SH-SY5Y (cell line): ENCODE data around the gene GALNS.

Experiments
- GATA2 ChIP-seq: IDR thresholded peaks from 2 replicates; pipeline ENCODE4 v1.6.1; 2011; ENCODE audit warnings: mild to moderate bottlenecking, low read depth, low read length
- GATA3 ChIP-seq: IDR thresholded peaks from 2 replicates; pipeline ENCODE4 v1.6.1; 2011; ENCODE audit warnings: low read depth, mild to moderate bottlenecking, low read length, moderate library complexity

Gene GALNS

GRCh38 chr16:88882358-88883030 lies 25.7 kb upstream of the GALNS start:
- TF ChIP-seq GATA2, result no peak
- no peak for TF ChIP-seq GATA3

- no peak for TF ChIP-seq GATA2
- TF ChIP-seq GATA3, result no peak
Observed at GRCh38 chr16:88881675-88882357, 25.1 kb upstream of the GALNS start.

- no peak for TF ChIP-seq GATA2
- no peak for TF ChIP-seq GATA3
Observed at GRCh38 chr16:88881007-88881615, 24.4 kb upstream of the GALNS start.

- TF ChIP-seq GATA2 (no peak), GATA3 (no peak)
Observed at GRCh38 chr16:88880226-88881006, 23.7 kb upstream of the GALNS start.

GRCh38 chr16:88879788-88880055 lies 23.0 kb upstream of the GALNS start:
- TF ChIP-seq GATA2 (no peak), GATA3 (no peak)

- TF ChIP-seq GATA2, result no peak
- TF ChIP-seq GATA3, result no peak
Observed at GRCh38 chr16:88878967-88879787, 22.4 kb upstream of the GALNS start.

- TF ChIP-seq GATA3, result no peak
- no peak for TF ChIP-seq GATA2
Observed at GRCh38 chr16:88878356-88878755, 21.6 kb upstream of the GALNS start.

- no peak for TF ChIP-seq GATA3
- TF ChIP-seq GATA2, result no peak
Observed at GRCh38 chr16:88877564-88878289, 21.0 kb upstream of the GALNS start.

GRCh38 chr16:88876942-88877526 lies 20.3 kb upstream of the GALNS start:
- TF ChIP-seq GATA3 (no peak), GATA2 (no peak)

- TF ChIP-seq GATA2, result no peak
- TF ChIP-seq GATA3, result no peak
Observed at GRCh38 chr16:88875703-88876234, 19.0 kb upstream of the GALNS start.

- no peak for TF ChIP-seq GATA3
- no peak for TF ChIP-seq GATA2
Observed at GRCh38 chr16:88874938-88875599, 18.3 kb upstream of the GALNS start.

- TF ChIP-seq GATA3 (no peak), GATA2 (no peak)
Observed at GRCh38 chr16:88872650-88873331, 16.0 kb upstream of the GALNS start.
